Lung (tissue), 12 donors: ENCODE measurements around the gene C3orf18. TPM values are rescaled to one million over a fixed set of nuclear protein-coding genes. Genes with fewer than 3 reads are reported as not detected.
A peak's percentile ranks its signal among the peaks of the same experiment; 100 is the strongest.
"Not testable (repeated sequence)": the region's sequence is repeated elsewhere in the genome, so short reads cannot be mapped to it uniquely, and the experiment has no call there.

Source experiments
- ATAC-seq: fragments of 200-7000 bp; cut with Tn5 transposase; one replicate; pipeline ENCODE4 v1.9.1; 2020; ENCODE audit warnings: moderate number of reproducible peaks; ENCODE audit not compliant: insufficient read depth, low FRiP score
- DNase-seq, 3 donors: peaks; one replicate each; pipeline ENCODE4 v3.0.0-alpha.2; 2013 to 2017
- H3K27ac ChIP-seq, 2 donors: one replicate each; pipeline ENCODE4 v1.5.1; 2013; ENCODE audit warnings: mild to moderate bottlenecking in 2 of 2, moderate library complexity in 2 of 2, control low read depth in 1 of 2, inconsistent platforms in 1 of 2, low read depth in 1 of 2, low read length in 1 of 2
- H3K27me3 ChIP-seq, 3 donors: one replicate each; pipeline ENCODE4 v1.5.1; 2013; ENCODE audit warnings: low read length in 2 of 3; ENCODE audit not compliant: control insufficient read depth in 3 of 3, insufficient read depth in 3 of 3
- H3K36me3 ChIP-seq, 4 donors: one replicate each; pipeline ENCODE4 v1.5.1; 2013; ENCODE audit warnings: low read length in 4 of 4, mild to moderate bottlenecking in 1 of 4, moderate library complexity in 1 of 4; ENCODE audit not compliant: control insufficient read depth in 4 of 4, insufficient read depth in 4 of 4
- H3K4me1 ChIP-seq, 5 donors: one replicate each; pipeline ENCODE4 v1.5.1; 2013; ENCODE audit warnings: low read length in 5 of 5, mild to moderate bottlenecking in 2 of 5, moderate library complexity in 1 of 5; ENCODE audit not compliant: control insufficient read depth in 5 of 5, insufficient read depth in 5 of 5
- H3K4me3 ChIP-seq: one replicate; pipeline ENCODE4 v1.5.1; 2013; ENCODE audit warnings: mild to moderate bottlenecking, control low read depth, moderate library complexity
- H3K9ac ChIP-seq, 2 donors: one replicate each; pipeline ENCODE4 v1.5.1; 2013; ENCODE audit warnings: low read length in 2 of 2, control low read depth in 1 of 2; ENCODE audit not compliant: insufficient read depth in 1 of 2
- H3K9me3 ChIP-seq, 4 donors: one replicate each; pipeline ENCODE4 v1.5.1; 2013; ENCODE audit warnings: low read length in 3 of 4, mild to moderate bottlenecking in 1 of 4, moderate library complexity in 1 of 4; ENCODE audit not compliant: control insufficient read depth in 4 of 4, insufficient read depth in 3 of 4
- CTCF ChIP-seq: IDR thresholded peaks from 2 replicates; pipeline ENCODE4 v1.5.1; 2012; ENCODE audit warnings: mild to moderate bottlenecking; ENCODE audit errors: control extremely low read depth, extremely low read depth
- WGBS, 2 donors: extraction: QIAGEN DNeasy Blood & Tissue Kit; methylation state at CpG; one replicate each; pipeline ENCODE4 v1.1.7; 2013; 5-methylcytosine and 5-hydroxymethylcytosine counted together
- polyA plus RNA-seq, 2 donors: library from polyadenylated mRNA; stranded (reverse); fragments of 200-250 nt; gene quantifications; one replicate each; pipeline ENCODE4 v1.2.1, GENCODE V29; 2013
- total RNA-seq, 2 donors: library from RNA; depleted of rRNA in 1 of 2; stranded (reverse); fragments of >200 nt in 1 of 2; gene quantifications; one replicate each; pipeline ENCODE4 v1.2.1, GENCODE V29; 2014 to 2021
- donor health status: control.
- donor health status: control.
- donor health status: Bipolar disorder and iron deficiency.
- donor health status: healthy.
- donor health status: DM: yes; HTN: yes; CAD: no.

Gene C3orf18
- total and polyA plus RNA-seq, 4 donors: 2.7 to 7.0 (median 4.5) TPM

GRCh38 chr3:50516440-50516871, 51.1 kb downstream of the C3orf18 start:
- WGBS, 2 donors: 72 to 73% methylated on average over 4 of the region's 4 CpGs
- peak overlapping the region in 1 of 2 donors; percentile 2 for H3K9ac ChIP-seq
- H3K36me3 ChIP-seq: no peaks in the 10 kb centered on the region
- no peak for TF ChIP-seq CTCF
- H3K4me1 ChIP-seq: peaks cover 0 to 42% (median 23%) of the 10 kb centered on the region in 5 donors
- peak in 2 of 3 donors; percentile 80 to 82 for DNase-seq
- H3K9me3 ChIP-seq: no peaks in the 10 kb centered on the region
- no peak for ATAC-seq
- peak overlapping the region in 1 of 2 donors; percentile 71 for H3K27ac ChIP-seq
- no peak overlapping the region for H3K4me3 ChIP-seq
- no peaks in the 10 kb centered on the region for H3K27me3 ChIP-seq

GRCh38 chr3:50515565-50516439, 51.7 kb downstream of the C3orf18 start:
- Histone ChIP-seq H3K27ac (peak overlapping the region in 1 of 2 donors; percentile 71), H3K4me3 (no peak overlapping the region), H3K27me3 (no peaks in the 10 kb centered on the region), H3K4me1 (peaks cover 0 to 42% (median 23%) of the 10 kb centered on the region in 5 donors), H3K9me3 (no peaks in the 10 kb centered on the region), H3K36me3 (no peaks in the 10 kb centered on the region), H3K9ac (peak overlapping the region in 1 of 2 donors; percentile 39)
- no peak for TF ChIP-seq CTCF
- DNase-seq: peak; percentile 95 to 98 (median 96)
- ATAC-seq: peak; percentile 38
- WGBS, 2 donors: 5 to 7% methylated on average over 22 of the region's 22 CpGs

GRCh38 chr3:50512908-50513307, 54.6 kb downstream of the C3orf18 start:
- not testable (repeated sequence) for H3K9me3 ChIP-seq, H3K4me3 ChIP-seq, H3K27me3 ChIP-seq, H3K36me3 ChIP-seq, ATAC-seq, H3K9ac ChIP-seq, H3K27ac ChIP-seq, DNase-seq
- peaks cover 0 to 38% (median 23%) of the 10 kb centered on the region in 5 donors for H3K4me1 ChIP-seq
- WGBS, 2 donors: 71 to 76% methylated on average over 8 of the region's 8 CpGs

GRCh38 chr3:50512131-50512530, 55.4 kb downstream of the C3orf18 start:
- DNase-seq: no peak
- Histone ChIP-seq H3K4me1 (peaks cover 0 to 31% (median 20%) of the 10 kb centered on the region in 5 donors), H3K9ac (no peak overlapping the region), H3K4me3 (no peak overlapping the region), H3K36me3 (no peaks in the 10 kb centered on the region), H3K9me3 (no peaks in the 10 kb centered on the region), H3K27me3 (no peaks in the 10 kb centered on the region), H3K27ac (no peak overlapping the region)
- WGBS, 2 donors: 92% methylated on average over 3 of the region's 3 CpGs
- no peak for TF ChIP-seq CTCF
- no peak for ATAC-seq
